NCI-H774 (cell line): Measurements from ENCODE around the gene ZNF727.
"Not testable (repeated sequence)": the region's sequence is repeated elsewhere in the genome, so short reads cannot be mapped to it uniquely, and the experiment has no call there.

Source experiments
- DNase-seq: peaks from one replicate; lab custom pipeline; 2025; lab: John Stamatoyannopoulos, UW

The ZNF727 gene

DNA sequence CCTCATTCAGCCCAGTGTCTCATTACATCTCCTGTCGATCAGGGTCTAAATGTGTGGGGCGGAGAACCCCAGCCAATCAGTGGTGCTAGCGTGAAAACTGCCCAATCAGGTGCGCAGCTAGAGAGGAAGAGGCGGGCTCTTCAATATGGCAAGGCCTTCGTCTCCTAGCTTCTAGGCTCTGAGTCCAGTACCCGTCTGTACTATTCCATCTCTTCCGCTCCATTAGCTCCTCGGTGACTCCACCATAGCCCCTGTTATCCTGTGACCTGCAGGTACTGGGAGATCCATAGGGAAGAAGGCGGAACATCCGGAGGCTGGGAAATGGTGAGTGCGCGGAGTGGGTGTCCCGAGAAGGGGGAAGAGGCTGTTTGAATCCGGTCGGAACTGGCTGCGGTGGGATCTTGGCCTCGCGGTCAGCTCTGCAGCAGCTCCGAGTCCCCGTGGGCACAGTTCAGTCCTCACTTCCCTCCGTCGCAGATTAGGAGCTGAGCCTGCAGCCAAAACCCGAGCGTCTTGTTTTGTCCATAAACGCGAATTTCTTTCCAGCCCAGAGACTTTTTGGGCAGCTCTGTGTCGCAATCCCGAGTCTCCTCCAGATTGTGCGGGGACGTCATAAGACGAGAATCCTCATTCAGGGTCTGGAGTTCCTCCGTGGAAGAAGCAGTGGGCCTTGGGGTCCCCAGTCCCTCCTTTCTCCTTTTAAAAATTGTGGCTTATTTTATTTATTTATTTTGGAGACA lies at the start of gene ZNF727:
ZNF727 (plus strand) TSS at position 134 of the 740 bp plus-strand sequence; CDS start at position 322, 188 bp downstream.
- peak; percentile 56 for DNase-seq

DNA sequence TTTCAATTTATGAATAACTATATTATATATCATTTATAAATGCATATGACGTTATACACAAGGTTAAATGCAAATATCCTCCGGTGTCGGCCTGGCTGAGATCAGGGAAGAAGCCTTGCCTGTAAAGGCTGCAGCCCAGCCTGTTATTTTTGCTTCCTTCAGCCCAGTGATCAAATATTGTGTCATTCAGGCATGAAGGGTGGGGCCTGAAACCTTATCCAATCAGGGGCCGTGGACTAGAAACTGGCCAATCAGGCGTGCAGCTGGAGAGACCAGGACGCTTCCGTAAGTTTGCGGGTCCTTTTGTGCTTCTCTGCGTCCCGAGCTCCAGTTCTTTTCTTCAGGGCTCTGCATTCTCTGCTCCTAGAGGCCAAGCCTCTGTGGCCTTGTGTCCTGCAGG lies 46.7 kb upstream of the ZNF727 start, which contains the start of gene ZNF722:
ZNF722 (plus strand) TSS at position 301 of the 400 bp plus-strand sequence. CDS start 113 bp downstream, outside the sequence.
- no peak for DNase-seq

DNA sequence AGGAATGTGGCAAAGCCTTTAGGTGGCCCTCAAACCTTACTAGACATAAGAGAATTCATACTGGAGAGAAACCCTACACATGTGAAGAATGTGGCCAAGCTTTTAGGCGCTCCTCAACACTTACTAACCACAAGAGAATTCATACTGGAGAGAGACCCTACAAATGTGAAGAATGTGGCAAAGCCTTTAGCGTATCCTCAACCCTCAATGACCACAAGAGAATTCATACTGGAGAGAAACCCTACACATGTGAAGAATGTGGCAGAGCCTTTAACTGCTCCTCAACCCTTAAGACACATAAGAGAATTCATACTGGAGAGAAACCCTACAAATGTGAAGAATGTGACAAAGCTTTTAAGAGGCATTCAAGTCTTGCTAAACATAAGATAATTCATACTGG lies 29.7 kb upstream of the ZNF727 start:
- not testable (repeated sequence) for DNase-seq

DNA sequence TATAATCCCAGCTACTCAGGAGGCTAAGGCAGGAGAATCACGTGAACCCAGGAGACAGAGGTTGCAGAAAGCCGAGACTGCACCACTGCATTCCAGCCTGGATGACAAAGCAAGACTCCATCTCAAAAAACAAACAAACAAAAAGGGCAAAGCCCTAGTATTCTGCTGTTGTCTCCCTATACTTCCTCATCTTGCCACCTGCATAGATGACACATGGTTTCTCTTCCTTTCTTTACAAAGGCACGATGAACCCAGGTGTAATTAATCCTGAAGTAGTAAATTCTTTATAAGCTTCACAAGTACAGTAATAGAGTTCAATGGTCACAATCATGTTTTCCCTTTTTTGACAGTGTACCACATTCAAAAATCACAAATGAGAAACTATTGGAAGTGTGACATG lies 9.8 kb upstream of the ZNF727 start:
- no peak for DNase-seq

DNA sequence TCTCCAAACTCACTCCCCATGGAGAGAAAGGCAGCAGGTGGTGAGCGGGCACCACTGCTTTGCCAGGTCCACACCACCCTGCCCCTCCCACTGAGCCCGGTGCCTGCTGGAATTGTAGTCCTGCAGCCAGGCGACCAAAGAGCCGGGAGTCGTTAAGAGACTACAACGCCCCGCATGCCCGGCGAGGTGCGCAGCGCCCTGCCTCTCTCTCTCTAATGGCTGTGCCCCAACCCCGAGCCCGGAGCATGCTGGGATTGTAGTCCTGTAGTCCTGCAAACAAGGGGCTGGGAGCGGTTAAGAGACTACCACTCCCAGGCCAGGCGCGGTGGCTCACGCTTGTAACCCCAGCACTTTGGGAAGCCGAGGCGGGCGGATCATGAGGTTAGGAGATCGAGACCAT lies 8.1 kb upstream of the ZNF727 start:
- peak; percentile 12 for DNase-seq

DNA sequence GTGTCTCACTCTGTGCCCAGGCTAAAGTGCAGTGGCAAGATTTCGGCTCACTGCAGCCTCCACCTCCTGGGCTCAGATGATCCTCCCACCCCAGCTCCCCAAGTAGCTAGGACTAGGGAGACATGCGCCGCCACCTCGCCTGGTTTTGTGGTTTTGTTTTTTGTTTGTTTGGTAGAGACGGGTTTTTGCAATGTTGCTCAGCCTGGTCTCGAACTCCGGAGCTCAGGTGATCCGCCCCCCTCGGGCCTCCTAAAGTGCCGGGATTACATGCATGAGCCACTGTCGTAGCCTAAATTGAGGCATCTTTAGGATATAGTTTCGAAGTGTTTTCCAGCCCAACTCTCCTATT lies 781 bp downstream of the ZNF727 start:
- DNase-seq: no peak

DNA sequence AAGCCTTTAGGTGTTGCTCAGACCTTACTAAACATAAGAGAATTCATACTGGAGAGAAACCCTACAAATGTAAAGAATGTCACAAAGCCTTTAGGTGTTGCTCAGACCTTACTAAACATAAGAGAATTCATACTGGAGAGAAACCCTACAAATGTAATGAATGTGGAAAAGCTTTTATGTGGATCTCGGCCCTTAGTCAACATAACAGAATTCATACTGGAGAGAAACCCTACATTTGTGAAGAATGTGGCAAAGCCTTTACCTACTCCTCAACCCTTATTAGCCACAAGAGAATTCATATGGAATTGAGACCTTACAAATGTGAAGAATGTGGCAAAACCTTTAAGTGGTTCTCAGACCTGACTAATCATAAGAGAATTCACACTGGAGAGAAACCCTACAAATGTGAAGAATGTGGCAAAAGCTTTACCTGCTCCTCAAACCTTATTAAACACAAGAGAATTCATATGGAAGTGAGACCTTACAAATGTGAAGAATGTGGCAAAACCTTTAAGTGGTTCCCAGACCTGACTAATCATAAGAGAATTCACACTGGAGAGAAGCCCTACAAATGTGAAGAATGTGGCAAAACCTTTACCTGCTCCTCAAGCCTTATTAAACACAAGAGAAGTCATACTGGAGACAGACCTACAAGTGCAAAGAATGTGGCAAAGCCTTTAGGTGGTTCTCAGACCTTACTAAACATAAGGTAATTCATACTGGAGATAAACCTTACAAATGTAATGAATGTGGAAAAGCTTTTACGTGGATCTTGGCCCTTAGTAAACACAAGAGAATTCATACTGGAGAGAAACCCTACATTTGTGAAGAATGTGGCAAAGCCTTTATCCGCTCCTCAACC lies 32.8 kb downstream of the ZNF727 start:
- DNase-seq: not testable (repeated sequence)

DNA sequence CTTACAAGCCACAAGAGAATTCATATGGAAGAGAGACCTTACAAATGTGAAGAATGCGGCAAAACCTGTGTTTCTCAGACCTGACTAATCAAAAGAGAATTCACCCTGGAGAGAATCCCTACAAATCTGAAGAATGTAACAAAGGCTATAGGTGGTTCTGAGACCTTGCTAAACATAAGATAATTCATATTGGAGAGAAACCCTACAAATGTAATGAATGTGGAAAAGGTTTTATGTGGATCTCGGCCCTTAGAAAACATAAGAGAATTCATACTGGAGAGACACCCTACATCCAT lies 33.4 kb downstream of the ZNF727 start:
- no peak for DNase-seq

DNA sequence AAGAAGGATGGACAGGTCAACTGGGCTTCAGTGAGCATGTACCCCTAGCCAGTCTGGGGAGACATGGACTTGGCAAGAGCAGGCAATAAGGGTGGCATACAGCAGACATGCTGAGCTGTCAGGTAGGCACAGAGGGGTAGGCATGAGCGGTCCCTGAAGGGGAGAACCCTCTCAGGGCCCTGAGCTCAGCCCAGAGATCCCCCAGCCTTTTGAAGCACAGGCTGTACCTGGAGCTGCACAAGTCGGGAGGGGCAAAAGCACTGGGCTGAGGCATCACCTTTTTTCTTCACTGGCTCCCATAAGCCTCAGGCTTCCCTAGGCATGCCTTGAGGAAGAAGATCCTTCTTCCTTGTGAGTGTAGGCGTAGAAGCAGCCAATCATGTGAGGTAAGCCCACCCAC lies 42.3 kb downstream of the ZNF727 start:
- DNase-seq: no peak

DNA sequence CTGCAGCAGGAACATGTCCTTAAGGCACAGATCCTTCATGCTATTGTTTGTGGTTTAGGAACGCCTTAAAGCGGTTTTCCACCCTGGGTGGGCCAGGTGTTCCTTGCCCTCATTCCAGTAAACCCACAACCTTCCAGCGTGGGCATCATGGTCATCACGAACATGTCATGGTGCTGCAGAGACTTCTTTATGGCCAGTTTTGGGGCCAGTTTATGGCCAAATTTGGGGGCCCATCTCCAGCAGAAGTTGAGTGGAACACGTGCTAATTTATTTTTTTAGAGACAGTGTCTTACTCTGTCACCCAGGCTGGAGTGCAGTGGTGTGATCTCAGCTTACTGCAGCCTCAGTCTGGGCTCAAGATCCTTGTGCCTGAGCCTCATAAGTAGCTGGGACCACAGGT lies 43.6 kb downstream of the ZNF727 start:
- DNase-seq: not testable (repeated sequence)
